ENCODE measurements around the gene HTRA2. TPM values are rescaled to one million over a fixed set of nuclear protein-coding genes. Genes with fewer than 3 reads are reported as not detected.

Gene HTRA2
- total and polyA plus RNA-seq, 9 of the 15 experiments (the other 6 are each of a cell fraction or from before 2014, with no cell fraction given): 54.2 to 71.2 (median 65.8) TPM

- TF ChIP-seq IRF1 (CRISPR knock-in tag; IDR thresholded peaks at IDR 0.05; ENCODE audit: borderline replicate concordance) (no peak), RERE (CRISPR knock-in tag; IDR thresholded peaks at IDR 0.05; ENCODE audit: borderline replicate concordance) (no peak), SRSF9 (IDR thresholded peaks at IDR 0.05; ENCODE audit: borderline replicate concordance, low read depth, low read length) (no peak), POLR2AphosphoS2 (IDR thresholded peaks at IDR 0.05; ENCODE audit: low read length) (peak; percentile 30; the same call in 1 of the 2 replicates), TEAD2 (tag; IDR thresholded peaks at IDR 0.05) (no peak), DDX20 (tag; IDR thresholded peaks at IDR 0.05; ENCODE audit: low read depth) (no peak), ZMIZ1 (IDR thresholded peaks at IDR 0.05; ENCODE audit: low read depth in 2 of 2, low read length in 2 of 2) (peak in 1 of 2 experiments; percentile 50; a peak in 1 of 4 replicates)
- TF ChIP-seq, protein P1, sequence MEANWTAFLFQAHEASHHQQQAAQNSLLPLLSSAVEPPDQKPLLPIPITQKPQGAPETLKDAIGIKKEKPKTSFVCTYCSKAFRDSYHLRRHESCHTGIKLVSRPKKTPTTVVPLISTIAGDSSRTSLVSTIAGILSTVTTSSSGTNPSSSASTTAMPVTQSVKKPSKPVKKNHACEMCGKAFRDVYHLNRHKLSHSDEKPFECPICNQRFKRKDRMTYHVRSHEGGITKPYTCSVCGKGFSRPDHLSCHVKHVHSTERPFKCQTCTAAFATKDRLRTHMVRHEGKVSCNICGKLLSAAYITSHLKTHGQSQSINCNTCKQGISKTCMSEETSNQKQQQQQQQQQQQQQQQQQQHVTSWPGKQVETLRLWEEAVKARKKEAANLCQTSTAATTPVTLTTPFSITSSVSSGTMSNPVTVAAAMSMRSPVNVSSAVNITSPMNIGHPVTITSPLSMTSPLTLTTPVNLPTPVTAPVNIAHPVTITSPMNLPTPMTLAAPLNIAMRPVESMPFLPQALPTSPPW (CRISPR knock-in tag; IDR thresholded peaks at IDR 0.05): peak; percentile 81
- TF ChIP-seq, protein P2, sequence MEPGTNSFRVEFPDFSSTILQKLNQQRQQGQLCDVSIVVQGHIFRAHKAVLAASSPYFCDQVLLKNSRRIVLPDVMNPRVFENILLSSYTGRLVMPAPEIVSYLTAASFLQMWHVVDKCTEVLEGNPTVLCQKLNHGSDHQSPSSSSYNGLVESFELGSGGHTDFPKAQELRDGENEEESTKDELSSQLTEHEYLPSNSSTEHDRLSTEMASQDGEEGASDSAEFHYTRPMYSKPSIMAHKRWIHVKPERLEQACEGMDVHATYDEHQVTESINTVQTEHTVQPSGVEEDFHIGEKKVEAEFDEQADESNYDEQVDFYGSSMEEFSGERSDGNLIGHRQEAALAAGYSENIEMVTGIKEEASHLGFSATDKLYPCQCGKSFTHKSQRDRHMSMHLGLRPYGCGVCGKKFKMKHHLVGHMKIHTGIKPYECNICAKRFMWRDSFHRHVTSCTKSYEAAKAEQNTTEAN (CRISPR knock-in tag; IDR thresholded peaks at IDR 0.05): no peak
- TF ChIP-seq, protein P3, sequence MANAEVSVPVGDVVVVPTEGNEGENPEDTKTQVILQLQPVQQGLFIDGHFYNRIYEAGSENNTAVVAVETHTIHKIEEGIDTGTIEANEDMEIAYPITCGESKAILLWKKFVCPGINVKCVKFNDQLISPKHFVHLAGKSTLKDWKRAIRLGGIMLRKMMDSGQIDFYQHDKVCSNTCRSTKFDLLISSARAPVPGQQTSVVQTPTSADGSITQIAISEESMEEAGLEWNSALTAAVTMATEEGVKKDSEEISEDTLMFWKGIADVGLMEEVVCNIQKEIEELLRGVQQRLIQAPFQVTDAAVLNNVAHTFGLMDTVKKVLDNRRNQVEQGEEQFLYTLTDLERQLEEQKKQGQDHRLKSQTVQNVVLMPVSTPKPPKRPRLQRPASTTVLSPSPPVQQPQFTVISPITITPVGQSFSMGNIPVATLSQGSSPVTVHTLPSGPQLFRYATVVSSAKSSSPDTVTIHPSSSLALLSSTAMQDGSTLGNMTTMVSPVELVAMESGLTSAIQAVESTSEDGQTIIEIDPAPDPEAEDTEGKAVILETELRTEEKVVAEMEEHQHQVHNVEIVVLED (CRISPR knock-in tag; IDR thresholded peaks at IDR 0.05): peak; percentile 72
These were observed at the start of gene HTRA2, which contains the start of gene AUP1 (continued) for GRCh38 chr2:74529357-74530238.

Data from K562 (cell line).